ENCODE measurements around the gene TEX53.

The TEX53 gene

DNA sequence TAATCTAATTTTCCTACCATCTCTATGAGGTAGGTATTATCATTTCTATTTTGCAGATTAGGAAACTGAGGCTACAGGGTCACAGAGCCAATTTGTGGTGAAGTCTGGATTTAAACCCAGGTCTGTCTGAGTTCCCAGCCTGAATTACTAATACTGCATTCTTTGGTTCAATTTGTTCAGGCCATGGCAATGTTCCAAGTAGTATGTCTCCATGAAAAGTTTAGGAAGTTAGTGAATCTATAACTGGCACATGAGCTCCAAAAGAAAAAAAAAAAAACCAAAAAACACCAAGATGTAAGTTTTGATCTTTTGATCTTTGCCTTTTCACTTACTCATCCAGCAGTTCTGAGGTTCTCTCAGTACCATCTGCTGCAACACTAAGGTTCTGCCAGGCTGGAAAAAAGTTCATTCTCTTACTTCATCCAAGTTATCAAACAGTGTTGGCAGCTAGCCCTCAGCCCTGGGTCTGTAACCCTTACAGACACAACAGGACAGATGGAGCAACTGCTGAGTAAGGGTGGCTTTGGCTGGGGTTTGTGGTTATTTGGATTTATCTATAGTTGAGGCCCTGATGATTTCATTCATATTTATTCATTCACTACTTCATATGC is 50.9 kb downstream of the TEX53 start:
- no peak overlapping the region for H3K27ac ChIP-seq
- TF ChIP-seq, protein P1, sequence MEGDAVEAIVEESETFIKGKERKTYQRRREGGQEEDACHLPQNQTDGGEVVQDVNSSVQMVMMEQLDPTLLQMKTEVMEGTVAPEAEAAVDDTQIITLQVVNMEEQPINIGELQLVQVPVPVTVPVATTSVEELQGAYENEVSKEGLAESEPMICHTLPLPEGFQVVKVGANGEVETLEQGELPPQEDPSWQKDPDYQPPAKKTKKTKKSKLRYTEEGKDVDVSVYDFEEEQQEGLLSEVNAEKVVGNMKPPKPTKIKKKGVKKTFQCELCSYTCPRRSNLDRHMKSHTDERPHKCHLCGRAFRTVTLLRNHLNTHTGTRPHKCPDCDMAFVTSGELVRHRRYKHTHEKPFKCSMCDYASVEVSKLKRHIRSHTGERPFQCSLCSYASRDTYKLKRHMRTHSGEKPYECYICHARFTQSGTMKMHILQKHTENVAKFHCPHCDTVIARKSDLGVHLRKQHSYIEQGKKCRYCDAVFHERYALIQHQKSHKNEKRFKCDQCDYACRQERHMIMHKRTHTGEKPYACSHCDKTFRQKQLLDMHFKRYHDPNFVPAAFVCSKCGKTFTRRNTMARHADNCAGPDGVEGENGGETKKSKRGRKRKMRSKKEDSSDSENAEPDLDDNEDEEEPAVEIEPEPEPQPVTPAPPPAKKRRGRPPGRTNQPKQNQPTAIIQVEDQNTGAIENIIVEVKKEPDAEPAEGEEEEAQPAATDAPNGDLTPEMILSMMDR (IDR thresholded peaks at IDR 0.05): no peak
- no peak overlapping the region for H3K4me3 ChIP-seq
- peaks cover 0 to 10% (median 0%) of the 10 kb centered on the region in 3 donors for H3K9me3 ChIP-seq
- no peaks in the 10 kb centered on the region for H3K27me3 ChIP-seq
- peak in 1 of 2 donors; percentile 25 for DNase-seq
- H3K36me3 ChIP-seq: peaks cover 0 to 5% (median 0%) of the 10 kb centered on the region in 3 donors
- H3K4me1 ChIP-seq: peaks cover 0 to 5% (median 0%) of the 10 kb centered on the region in 4 donors
- intact Hi-C loops (cut with DNase I; ENCODE audit: low total_unique reads): no loop called here
